Adrenal gland (tissue), 5 donors: ENCODE data around the gene AQP2.

Experiments
- CTCF ChIP-seq, 6 experiments: fragments of 450-650 bp in 4 of 6; fragments of 200-600 bp in 2 of 6; sonication (generic) in 1 of 6; IDR thresholded peaks; 1 replicate in 5 of 6; 2 replicates in 1 of 6; pipeline versions ENCODE4 v1.5.1 to v1.8.0; 2016 to 2021; ENCODE audit warnings: antibody characterized with exemption in 6 of 6, mild to moderate bottlenecking in 2 of 6, moderate library complexity in 1 of 6
- POLR2A ChIP-seq, 2 donors: fragments of 450-650 bp; IDR thresholded peaks; one replicate each; pipeline ENCODE4 v1.6.1; 2017; ENCODE audit warnings: antibody characterized with exemption in 2 of 2, mild to moderate bottlenecking in 2 of 2, moderate library complexity in 1 of 2
- donor health status: DM: no; HTN: no; CAD: no.

DNA sequence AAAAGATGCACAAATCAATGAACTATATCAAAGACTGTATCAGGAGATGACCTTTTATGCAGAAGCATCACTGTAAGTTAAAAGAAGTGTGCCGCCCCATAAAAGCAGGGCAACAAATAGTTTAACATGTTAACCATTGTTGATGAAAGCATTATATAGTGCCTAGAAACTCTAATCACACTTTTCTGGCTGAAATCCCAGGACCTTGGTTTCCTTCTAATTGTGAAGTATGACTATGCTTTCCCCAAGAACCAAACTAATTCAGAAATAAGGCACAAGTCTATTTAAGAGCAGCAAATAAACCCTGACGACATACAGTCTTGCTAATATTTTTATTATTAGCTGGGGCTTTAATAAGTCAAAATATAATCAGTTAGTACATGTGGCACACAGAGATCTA lies 53.1 kb downstream of the AQP2 start:
- TF ChIP-seq POLR2A (IDR thresholded peaks at IDR 0.05) (no peak), CTCF (IDR thresholded peaks at IDR 0.05) (no peak)
